CD4-positive, alpha-beta T cell treated with Interleukin-6 at 100 ng/mL for 8 hours (primary cell): ENCODE measurements around the gene MEF2A.
"Not testable (repeated sequence)": the region's sequence is repeated elsewhere in the genome, so short reads cannot be mapped to it uniquely, and the experiment has no call there.

Experiments
- DNase-seq: peaks from one replicate; pipeline ENCODE4 v3.0.0-alpha.2; 2020; ENCODE audit warnings: mixed read lengths, low spot score

Gene MEF2A

GRCh38 chr15:99651023-99651807 is 85.4 kb downstream of the MEF2A start:
- DNase-seq = no peak

GRCh38 chr15:99656205-99656604 is 90.4 kb downstream of the MEF2A start:
- DNase-seq = no peak

- no peak for DNase-seq
Measured at GRCh38 chr15:99657996-99658395, 92.2 kb downstream of the MEF2A start.

GRCh38 chr15:99662903-99663302 is 97.1 kb downstream of the MEF2A start:
- no peak for DNase-seq

DNA sequence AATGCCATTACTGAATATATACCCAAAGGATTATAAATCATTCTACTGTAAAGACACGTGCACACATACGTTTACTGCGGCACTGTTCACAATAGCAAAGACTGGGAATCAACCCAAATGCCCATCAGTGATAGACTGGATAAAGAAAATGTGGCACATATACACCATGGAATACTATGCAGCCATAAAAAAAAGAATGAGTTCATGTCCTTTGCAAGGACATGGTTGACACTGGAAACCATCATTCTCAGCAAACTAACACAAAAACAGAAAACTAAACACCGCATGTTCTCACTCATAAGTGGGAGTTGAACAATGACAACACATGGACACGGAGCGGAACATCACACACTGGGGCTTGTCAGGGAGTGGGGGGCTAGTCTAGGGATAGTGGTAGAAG is 100.3 kb downstream of the MEF2A start:
- DNase-seq = not testable (repeated sequence)

DNA sequence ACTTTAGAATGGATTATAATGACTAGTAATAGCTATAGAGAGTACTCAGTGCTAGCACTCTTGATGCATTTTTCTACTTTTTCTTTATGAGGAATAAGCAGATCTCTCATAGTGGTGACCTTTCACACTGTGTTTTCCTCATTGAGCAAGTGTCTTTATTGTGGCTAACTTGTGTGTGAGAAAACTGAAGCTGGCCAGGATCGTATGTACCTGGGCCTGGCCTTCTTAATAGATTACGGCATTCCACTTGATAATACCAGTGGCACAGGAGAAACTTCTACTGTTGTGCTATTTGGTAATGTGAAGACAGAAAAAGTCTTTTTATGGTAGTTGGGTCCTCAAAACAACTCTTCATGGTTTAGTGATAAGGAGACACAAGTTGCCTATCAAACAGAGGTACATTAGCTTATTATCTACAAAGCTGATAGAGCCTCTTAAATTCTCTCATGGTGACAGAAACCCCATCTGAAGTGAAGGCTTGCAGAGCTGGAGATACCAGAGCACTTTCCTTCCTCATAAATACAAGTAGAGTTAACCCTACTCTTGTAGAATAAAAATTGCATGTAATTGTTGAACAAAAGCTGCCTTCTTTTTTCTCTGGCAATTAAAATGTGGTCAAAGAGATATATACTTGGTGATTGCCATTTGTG is 102.9 kb downstream of the MEF2A start:
- no peak for DNase-seq

DNA sequence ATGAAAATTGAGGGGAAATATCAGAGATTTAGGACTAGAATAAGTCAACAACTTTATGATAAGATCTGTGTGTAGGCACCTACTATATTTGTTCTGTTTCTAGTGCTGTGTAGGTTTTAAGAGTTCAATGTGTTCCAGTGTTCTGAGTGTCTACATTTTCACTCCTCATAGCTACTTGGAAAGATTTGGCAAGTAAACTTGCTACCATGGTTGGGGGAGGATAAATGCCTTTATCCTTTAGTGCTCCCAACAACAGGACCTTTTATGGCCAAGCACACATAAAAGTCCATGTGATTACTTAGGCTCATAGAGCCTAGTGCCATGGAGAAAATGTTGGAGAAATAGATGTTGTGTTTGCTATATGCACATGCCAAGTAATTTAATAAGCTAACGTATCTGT is 103.5 kb downstream of the MEF2A start:
- DNase-seq = no peak

DNA sequence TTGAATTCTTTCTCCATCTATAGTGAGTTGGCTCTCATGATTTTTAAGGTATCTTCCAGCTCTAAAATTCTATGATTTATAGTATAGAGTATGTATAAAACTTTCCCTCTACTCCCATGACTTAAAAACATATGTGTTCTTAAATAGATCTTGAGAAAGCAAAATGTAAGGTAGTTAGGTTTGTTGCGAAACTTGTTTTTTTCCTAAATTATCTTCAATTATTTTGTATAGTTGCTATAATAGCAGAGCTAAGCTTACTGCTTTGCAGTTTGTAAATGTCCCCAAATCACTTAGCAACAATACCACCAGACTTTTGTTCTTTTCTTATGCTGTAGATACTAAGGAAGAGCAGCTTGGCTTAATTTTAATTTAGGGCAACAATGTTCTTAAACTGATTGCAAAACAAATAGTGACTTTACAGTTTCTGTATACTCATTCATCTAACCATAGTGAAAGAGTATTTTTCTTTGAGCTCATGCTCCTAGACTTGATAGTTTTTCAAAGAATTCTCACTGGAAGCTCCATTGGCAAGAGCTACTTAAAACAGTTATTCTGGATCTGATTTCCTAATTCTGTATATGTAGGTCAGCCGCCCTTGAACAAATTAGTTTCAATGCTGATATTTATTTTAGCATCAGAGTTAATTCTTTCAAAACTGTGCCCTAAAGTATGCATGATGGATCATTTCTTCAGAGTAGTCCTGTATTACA is 106.3 kb downstream of the MEF2A start:
- no peak for DNase-seq

DNA sequence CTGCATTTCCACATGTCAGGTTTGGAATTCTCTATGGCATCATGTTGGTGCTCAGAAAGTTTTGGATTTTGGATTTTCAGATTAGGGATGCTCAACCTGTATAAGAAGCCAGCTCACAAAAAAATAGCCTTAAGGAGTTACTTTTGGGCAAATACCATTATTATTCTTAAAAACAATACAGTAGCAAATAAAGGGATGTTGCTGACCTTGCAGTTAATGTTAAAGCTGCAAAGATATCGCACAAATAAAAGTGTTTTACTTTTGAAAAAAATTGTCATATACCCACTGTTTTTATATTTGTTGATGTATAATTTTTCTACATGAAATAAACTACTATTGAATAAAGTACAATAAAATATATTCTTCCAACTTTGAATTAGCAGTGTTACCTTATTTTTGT is 107.3 kb downstream of the MEF2A start:
- no peak for DNase-seq

- DNase-seq = no peak
Measured at GRCh38 chr15:99674279-99674678, 108.5 kb downstream of the MEF2A start.

GRCh38 chr15:99677540-99678134 is 111.9 kb downstream of the MEF2A start:
- no peak for DNase-seq

DNA sequence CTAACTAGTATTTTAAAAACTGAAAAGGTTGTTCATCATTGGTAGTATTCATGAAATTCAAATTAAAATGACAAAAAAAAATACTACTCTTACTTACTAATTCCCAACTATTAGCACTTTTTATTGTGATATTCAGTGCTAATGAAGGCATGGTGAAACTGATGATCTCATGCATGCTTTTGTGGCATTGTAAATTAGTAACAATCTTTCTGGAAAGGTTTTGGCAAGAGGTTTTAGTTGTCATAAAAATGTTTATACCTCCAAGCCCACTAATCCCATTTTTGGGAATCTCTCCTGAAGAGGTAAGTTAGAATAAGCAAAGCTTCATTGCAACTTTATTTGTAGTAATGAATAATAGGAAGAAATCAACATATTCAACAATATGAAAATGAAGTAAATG is 114.5 kb downstream of the MEF2A start:
- no peak for DNase-seq

DNA sequence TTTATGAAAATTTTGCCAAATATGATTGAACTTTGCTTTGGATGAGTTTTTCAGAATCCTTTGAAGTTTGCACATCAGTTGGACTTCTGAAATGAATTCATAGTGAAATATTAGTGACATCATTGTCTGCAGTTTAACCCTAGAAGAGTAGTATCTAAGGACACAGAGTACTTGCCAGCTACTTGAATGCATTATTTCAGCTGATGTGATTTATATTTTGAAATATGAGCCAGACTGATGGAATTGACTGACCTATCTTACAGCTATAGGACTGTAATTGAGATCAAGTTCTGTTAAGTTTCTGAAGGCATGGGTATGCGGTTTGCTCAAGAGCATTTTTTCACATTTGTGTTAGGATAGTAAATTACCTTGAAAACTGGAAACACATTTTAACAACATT is 116.2 kb downstream of the MEF2A start:
- DNase-seq = no peak

DNA sequence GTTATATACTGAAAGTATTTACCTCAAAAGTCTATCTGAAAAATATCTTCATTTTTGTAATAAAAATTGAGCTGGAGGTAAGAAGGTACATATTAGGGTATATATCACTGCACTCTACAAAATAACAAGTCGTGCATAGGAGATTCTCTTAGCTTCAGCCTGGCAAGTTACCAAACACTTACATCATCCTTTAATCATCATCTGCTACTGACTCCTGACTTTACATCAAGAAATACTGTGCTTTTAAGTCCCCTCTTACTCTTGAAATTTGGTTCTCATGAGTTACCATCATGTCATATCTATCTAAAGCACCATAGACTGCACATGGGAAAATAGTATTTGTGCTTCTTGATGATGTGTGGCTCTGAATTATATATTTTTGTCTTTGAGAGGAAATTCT is 116.7 kb downstream of the MEF2A start:
- DNase-seq = peak; percentile 1

DNA sequence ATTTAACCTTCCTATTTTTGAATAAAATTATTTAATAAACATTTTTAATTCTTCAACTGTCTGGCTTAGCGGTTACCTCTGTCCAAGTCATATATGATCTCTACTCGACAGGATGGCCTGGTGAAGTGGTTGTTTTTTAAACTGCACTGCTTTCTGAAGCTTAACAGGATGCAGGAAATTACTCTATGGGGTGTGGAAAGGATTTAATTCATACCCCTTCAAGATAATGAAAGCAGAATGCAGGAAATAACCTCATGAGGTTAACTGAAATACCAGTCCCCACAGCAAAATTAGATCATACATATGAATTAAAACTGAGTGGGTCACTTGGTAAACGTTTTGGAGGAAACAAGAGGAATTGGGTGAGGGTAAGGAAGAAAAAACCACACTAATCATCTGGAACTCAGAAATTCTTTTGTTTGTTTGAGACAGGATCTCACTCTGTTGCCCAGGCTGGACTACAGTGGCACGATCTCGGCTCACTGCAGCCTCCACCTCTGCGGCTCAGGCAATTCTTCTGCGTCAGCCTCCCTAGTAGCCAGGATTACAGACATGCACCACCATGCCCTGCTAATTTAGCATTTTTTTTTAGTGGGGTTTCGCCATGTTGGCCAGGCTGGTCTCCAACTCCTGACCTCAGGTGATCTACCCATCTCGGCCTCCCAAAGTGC is 117.4 kb downstream of the MEF2A start:
- peak; percentile 26 for DNase-seq

- no peak for DNase-seq
Measured at GRCh38 chr15:99686290-99686689, 120.5 kb downstream of the MEF2A start.

- no peak for DNase-seq
Measured at GRCh38 chr15:99692825-99693224, 127.0 kb downstream of the MEF2A start.

GRCh38 chr15:99696096-99696495 is 130.3 kb downstream of the MEF2A start:
- no peak for DNase-seq

GRCh38 chr15:99702895-99703602 is 137.3 kb downstream of the MEF2A start:
- no peak for DNase-seq

DNA sequence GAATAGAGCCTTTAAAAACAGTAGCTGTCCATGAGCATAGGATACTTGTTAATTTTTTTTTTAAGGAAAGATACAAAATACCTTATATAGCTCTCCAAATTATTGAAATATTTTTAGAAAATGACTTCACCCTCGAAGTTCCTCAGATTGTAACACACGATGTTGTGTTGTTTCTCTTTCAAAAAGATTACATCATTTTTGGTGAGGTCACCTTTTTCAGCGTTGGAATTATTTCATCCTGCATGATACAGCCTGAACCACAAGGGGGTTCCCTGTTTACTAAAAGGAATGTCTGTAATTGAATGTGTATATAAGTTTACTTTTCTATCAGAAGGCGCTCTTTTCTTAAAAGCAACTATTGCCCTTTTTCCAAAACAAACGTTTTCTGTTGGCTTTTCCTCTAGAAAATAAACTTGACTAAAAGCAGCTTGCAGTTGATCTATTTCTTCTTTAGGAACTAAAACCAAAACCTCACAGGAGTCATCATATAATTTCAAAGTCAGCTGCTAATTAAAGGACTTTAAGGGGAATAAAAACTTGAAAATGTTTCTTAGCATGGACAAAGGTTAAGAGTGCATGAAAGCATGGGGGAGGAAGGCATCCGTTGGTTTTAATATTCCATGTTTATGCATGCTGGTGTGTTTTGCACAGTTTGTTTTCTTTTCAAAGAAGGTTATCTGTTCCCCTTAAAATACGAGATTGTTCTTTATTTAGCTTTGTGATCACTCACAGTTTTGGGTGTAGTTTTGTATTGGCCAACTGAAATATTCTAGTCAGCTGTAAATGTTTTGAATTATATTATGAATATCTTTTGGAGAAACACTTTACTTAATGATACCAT is 138.0 kb downstream of the MEF2A start:
- DNase-seq = no peak

- peak; percentile 74 for DNase-seq
Measured at GRCh38 chr15:99704444-99704838, 138.7 kb downstream of the MEF2A start.
